B cell (primary cell): ENCODE data around the gene CAPN9. TPM values are rescaled to one million over a fixed set of nuclear protein-coding genes. Genes with fewer than 3 reads are reported as not detected.

Source experiments
- ATAC-seq: fragments of 200-7000 bp; cut with Tn5 transposase; one replicate; pipeline ENCODE4 v1.10.0; 2021; ENCODE audit warnings: low read depth, mild to moderate bottlenecking, moderate number of reproducible peaks, moderate library complexity
- CTCF ChIA-PET: fragments of 350-600 bp; sonication (Branson Sonifier 250); formaldehyde crosslinking; loops from one replicate; lab custom pipeline; 2021; ENCODE audit warnings: antibody characterized with exemption, inconsistent platforms; lab: Charles Lee
- POLR2A ChIA-PET: fragments of 350-600 bp; sonication (Branson Sonifier 250); formaldehyde crosslinking; loops from one replicate; lab custom pipeline; 2021; ENCODE audit warnings: antibody characterized with exemption; lab: Charles Lee
- DNase-seq: peaks from one replicate; pipeline ENCODE4 v3.0.0; 2013
- H2AFZ ChIP-seq: 2 replicates; pipeline ENCODE4 v1.6.1; 2012; ENCODE audit warnings: mild to moderate bottlenecking, low read depth, low read length; ENCODE audit not compliant: insufficient read depth, poor library complexity, severe bottlenecking
- H3K27ac ChIP-seq, 2 donors: 1 replicate in 1 of 2; 2 replicates in 1 of 2; pipeline ENCODE4 v1.5.1; 2012 to 2013; ENCODE audit warnings: low read length in 2 of 2, mild to moderate bottlenecking in 2 of 2, moderate library complexity in 1 of 2
- H3K27me3 ChIP-seq, 4 experiments: fragments of 200-600 bp in 1 of 4; sonication (generic) in 1 of 4; replicated peaks in 1 of 4; 1 replicate in 2 of 4; 2 replicates in 2 of 4; pipeline versions ENCODE4 v1.6.1 to v1.7.0; 2013 to 2016; ENCODE audit warnings: low read length in 3 of 4, mild to moderate bottlenecking in 2 of 4, mixed read lengths in 1 of 4, moderate library complexity in 1 of 4; ENCODE audit not compliant: insufficient read depth in 4 of 4, control insufficient read depth in 3 of 4; ENCODE audit errors: control extremely low read depth in 1 of 4
- H3K36me3 ChIP-seq, 2 experiments: replicated peaks in 1 of 2; 1 replicate in 1 of 2; 2 replicates in 1 of 2; pipeline versions ENCODE4 v1.6.1 to v1.7.1; 2013; ENCODE audit warnings: low read length in 1 of 2; ENCODE audit not compliant: insufficient read depth in 2 of 2, control insufficient read depth in 1 of 2; ENCODE audit errors: control extremely low read depth in 1 of 2, extremely low read depth in 1 of 2
- H3K4me1 ChIP-seq, 2 donors: fragments of 200-600 bp in 1 of 2; sonication (generic) in 1 of 2; 1 replicate in 1 of 2; 2 replicates in 1 of 2; pipeline versions ENCODE4 v1.5.1 to v1.6.1; 2013 to 2017; ENCODE audit warnings: low read length in 2 of 2; ENCODE audit not compliant: control insufficient read depth in 2 of 2, insufficient read depth in 2 of 2
- H3K4me2 ChIP-seq: replicated peaks from 2 replicates; pipeline ENCODE3; 2012; ENCODE audit warnings: mild to moderate bottlenecking, low read depth, low read length; ENCODE audit not compliant: poor library complexity, severe bottlenecking
- H3K4me3 ChIP-seq, 5 experiments: fragments of 200-600 bp in 1 of 5; sonication (generic) in 1 of 5; 1 replicate in 3 of 5; 2 replicates in 2 of 5; pipeline versions ENCODE4 v1.5.1 to v1.7.0; 2011 to 2016; ENCODE audit warnings: low read length in 4 of 5, mild to moderate bottlenecking in 4 of 5, low read depth in 2 of 5, control low read depth in 1 of 5, moderate library complexity in 1 of 5; ENCODE audit not compliant: insufficient read depth in 1 of 5; ENCODE audit errors: control extremely low read depth in 1 of 5, extremely low read depth in 1 of 5
- H3K79me2 ChIP-seq: fragments of 200-600 bp; sonication (generic); one replicate; pipeline ENCODE4 v1.6.0; 2016; ENCODE audit warnings: low read length; ENCODE audit not compliant: control insufficient read depth, insufficient read depth
- H3K9ac ChIP-seq: fragments of 200-600 bp; sonication (generic); 2 replicates; pipeline ENCODE4 v1.6.1; 2017; ENCODE audit warnings: mild to moderate bottlenecking, low read length, moderate library complexity
- H3K9me3 ChIP-seq, 3 donors: one replicate each; pipeline versions ENCODE4 v1.6.1 to v1.7.1; 2013; ENCODE audit warnings: low read length in 2 of 3; ENCODE audit not compliant: control insufficient read depth in 2 of 3, insufficient read depth in 1 of 3; ENCODE audit errors: control extremely low read depth in 1 of 3
- H4K20me1 ChIP-seq: 2 replicates; pipeline ENCODE4 v1.6.0; 2012; ENCODE audit warnings: mild to moderate bottlenecking, low read length; ENCODE audit not compliant: insufficient read depth, control insufficient read depth, poor library complexity, severe bottlenecking
- H3K27ac Mint-ChIP-seq: one replicate; pipeline ENCODE4 v1.8.0; 2021; ENCODE audit warnings: mixed read lengths
- H3K27me3 Mint-ChIP-seq: one replicate; pipeline ENCODE4 v1.8.0; 2021; ENCODE audit warnings: mixed read lengths
- H3K4me1 Mint-ChIP-seq: one replicate; pipeline ENCODE4 v1.8.0; 2021; ENCODE audit warnings: mixed read lengths
- H3K4me3 Mint-ChIP-seq: one replicate; pipeline ENCODE4 v1.8.0; 2021; ENCODE audit warnings: mixed read lengths
- H3K9me3 Mint-ChIP-seq: one replicate; pipeline ENCODE4 v1.8.0; 2022; ENCODE audit warnings: mixed read lengths; ENCODE audit not compliant: insufficient read depth
- EZH2 ChIP-seq: IDR thresholded peaks from 2 replicates; pipeline ENCODE4 v1.6.1; 2012; ENCODE audit warnings: borderline replicate concordance, low read depth, mild to moderate bottlenecking, moderate library complexity, low read length; ENCODE audit not compliant: insufficient read depth, poor library complexity, severe bottlenecking
- WGBS: methylation state at CpG from one replicate; pipeline ENCODE4 v1.1.5; 2013; ENCODE audit warnings: missing lambda C conversion rate; ENCODE audit not compliant: insufficient coverage; 5-methylcytosine and 5-hydroxymethylcytosine counted together
- intact Hi-C: fragments of 100-400 bp; cut with micrococcal nuclease; formaldehyde crosslinking; loops from one replicate; pipeline ENCODE4 v1.10.0; 2022
- polyA plus RNA-seq: library from polyadenylated mRNA; depleted of rRNA; stranded (reverse); fragments of >200 nt; gene quantifications from 2 replicates; pipeline ENCODE4 v1.2.3, GENCODE V29; 2012
- total RNA-seq, 2 donors: library from RNA; stranded (reverse); fragments of 120-200 nt in 1 of 2; gene quantifications; 1 replicate in 1 of 2; 2 replicates in 1 of 2; pipeline versions ENCODE4 v1.2.3 to v1.2.4, GENCODE V29; 2013 to 2022
- TF ChIP-seq, protein P1 (sequence below): fragments of 200-600 bp; IDR thresholded peaks from one replicate; pipeline ENCODE4 v1.8.0; 2022; ENCODE audit warnings: antibody characterized with exemption, mild to moderate bottlenecking

CAPN9 gene
- total and polyA plus RNA-seq, 2 donors (not counting 1 experiment from before 2014, with no cell fraction given) = not detected

DNA sequence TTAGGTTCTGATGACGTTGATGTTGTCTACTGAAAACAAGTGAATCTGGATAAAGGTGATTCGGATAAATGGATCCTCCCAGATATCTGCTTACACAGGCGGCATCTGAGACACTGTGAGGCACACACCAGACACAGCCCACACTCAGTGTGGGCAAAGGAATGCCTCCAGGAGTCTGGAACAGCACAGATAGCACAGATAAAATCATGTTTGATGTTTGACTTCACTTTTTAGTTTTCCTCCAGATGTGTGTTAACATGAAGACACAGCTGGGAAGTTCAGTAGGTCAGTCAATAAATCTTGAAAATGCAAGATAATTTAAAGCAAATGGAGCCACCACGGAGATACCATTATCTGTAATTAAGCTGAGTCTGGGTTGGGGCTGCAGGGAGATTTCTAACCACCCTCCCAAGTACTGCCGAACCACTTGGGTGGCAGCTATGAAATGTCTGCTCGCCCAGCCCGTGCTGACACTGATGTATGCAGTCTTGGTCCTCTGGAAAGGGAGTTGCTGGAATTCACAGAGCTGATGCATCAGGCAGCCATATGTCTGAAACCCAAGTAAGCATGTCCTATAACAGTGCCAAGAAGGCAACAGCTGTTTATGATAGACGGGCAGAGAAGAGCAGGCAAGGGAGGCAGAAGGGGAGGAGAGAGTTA is 11.7 kb downstream of the CAPN9 start:
- Mint-ChIP-seq H3K4me1 (peaks cover 3% of the 10 kb centered on the region), H3K4me3 (no peak overlapping the region), H3K27ac (no peak overlapping the region), H3K9me3 (no peaks in the 10 kb centered on the region), H3K27me3 (peaks cover 29% of the 10 kb centered on the region)
- CTCF ChIA-PET = no interaction called here
- DNase-seq (no peak), ATAC-seq (no peak)
- Histone ChIP-seq H3K9me3 (peaks cover 0 to 4% (median 0%) of the 10 kb centered on the region in 3 donors), H2AFZ (no peak overlapping the region), H3K27ac (no peak overlapping the region), H3K36me3 (no peaks in the 10 kb centered on the region), H3K27me3 (peaks cover 0 to 9% (median 0%) of the 10 kb centered on the region in 4 experiments), H3K4me1 (no peaks in the 10 kb centered on the region), H3K79me2 (no peaks in the 10 kb centered on the region), H3K4me3 (no peak overlapping the region), H3K4me2 (no peak overlapping the region), H4K20me1 (no peaks in the 10 kb centered on the region), H3K9ac (no peak overlapping the region)
- TF ChIP-seq, protein P1, sequence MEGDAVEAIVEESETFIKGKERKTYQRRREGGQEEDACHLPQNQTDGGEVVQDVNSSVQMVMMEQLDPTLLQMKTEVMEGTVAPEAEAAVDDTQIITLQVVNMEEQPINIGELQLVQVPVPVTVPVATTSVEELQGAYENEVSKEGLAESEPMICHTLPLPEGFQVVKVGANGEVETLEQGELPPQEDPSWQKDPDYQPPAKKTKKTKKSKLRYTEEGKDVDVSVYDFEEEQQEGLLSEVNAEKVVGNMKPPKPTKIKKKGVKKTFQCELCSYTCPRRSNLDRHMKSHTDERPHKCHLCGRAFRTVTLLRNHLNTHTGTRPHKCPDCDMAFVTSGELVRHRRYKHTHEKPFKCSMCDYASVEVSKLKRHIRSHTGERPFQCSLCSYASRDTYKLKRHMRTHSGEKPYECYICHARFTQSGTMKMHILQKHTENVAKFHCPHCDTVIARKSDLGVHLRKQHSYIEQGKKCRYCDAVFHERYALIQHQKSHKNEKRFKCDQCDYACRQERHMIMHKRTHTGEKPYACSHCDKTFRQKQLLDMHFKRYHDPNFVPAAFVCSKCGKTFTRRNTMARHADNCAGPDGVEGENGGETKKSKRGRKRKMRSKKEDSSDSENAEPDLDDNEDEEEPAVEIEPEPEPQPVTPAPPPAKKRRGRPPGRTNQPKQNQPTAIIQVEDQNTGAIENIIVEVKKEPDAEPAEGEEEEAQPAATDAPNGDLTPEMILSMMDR = no peak
- no peak for TF ChIP-seq EZH2
- 84% methylated on average over 5 of the region's 8 CpGs for WGBS
- intact Hi-C loops = no loop called here
- POLR2A ChIA-PET = no interaction called here

DNA sequence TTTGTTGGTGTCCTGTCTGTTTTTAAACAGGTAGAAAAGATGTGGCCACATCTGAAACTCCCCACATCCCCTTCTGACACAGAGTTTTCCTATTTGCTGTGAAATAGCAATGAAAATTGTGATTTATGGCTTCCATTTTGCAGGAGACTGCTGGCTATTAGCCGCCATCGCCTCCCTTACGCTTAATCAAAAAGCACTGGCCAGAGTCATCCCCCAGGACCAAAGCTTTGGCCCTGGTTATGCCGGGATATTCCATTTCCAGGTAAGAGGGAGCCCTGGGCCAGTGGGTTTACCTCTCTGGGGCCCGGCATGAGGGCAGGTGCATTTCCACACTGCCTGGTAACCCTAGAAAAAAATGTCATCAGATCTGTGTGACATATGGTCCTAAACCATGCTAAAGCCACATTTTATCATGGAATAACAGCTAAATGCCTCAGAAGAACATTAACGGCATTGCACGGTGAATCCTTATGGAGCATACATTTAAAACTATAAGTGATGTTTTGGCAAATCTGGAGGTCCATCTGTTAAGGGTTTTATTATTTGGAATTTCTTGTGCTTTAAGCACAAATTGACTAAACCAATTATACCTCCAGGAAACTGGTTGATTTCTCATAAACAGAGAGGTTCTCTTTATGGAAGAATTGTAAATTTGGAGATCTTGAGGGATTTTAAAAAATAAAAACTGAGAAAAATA is 12.3 kb downstream of the CAPN9 start:
- H4K20me1 ChIP-seq = no peaks in the 10 kb centered on the region
- no peaks in the 10 kb centered on the region for H3K36me3 ChIP-seq
- H3K4me2 ChIP-seq = no peak overlapping the region
- DNase-seq = no peak
- H3K4me3 Mint-ChIP-seq = no peak overlapping the region
- TF ChIP-seq, protein P1 = no peak
- no peak for TF ChIP-seq EZH2
- no peak overlapping the region for H3K9ac ChIP-seq
- H2AFZ ChIP-seq = no peak overlapping the region
- no peaks in the 10 kb centered on the region for H3K79me2 ChIP-seq
- H3K9me3 ChIP-seq = peaks cover 0 to 5% (median 0%) of the 10 kb centered on the region in 3 donors
- no peak overlapping the region for H3K27ac Mint-ChIP-seq
- peaks cover 29% of the 10 kb centered on the region for H3K27me3 Mint-ChIP-seq
- ChIA-PET CTCF (no interaction called here), POLR2A (no interaction called here)
- no peak overlapping the region for H3K4me3 ChIP-seq
- intact Hi-C loops = no loop called here
- peaks cover 0 to 9% (median 0%) of the 10 kb centered on the region in 4 experiments for H3K27me3 ChIP-seq
- WGBS = 98% methylated on average over 5 of the region's 7 CpGs
- no peaks in the 10 kb centered on the region for H3K9me3 Mint-ChIP-seq
- ATAC-seq = no peak
- H3K4me1 ChIP-seq = no peaks in the 10 kb centered on the region
- no peaks in the 10 kb centered on the region for H3K4me1 Mint-ChIP-seq
- no peak overlapping the region for H3K27ac ChIP-seq
